HCT116 (cell line): Measurements from ENCODE around the gene KRT79. TPM values are rescaled to one million over a fixed set of nuclear protein-coding genes. Genes with fewer than 3 reads are reported as not detected.

Experiments
- ATAC-seq: fragments of 200-7000 bp; cut with Tn5 transposase; 2 replicates; pipeline ENCODE4 v1.9.1; 2020; ENCODE audit warnings: mild to moderate bottlenecking, moderate library complexity
- BruUV-seq: library from RNA; stranded (reverse); fragments of 400-500 nt; replicated peaks from 2 replicates; lab custom pipeline; 2021; lab: Mats Ljungman, UMichigan
- CTCF ChIA-PET: fragments of 300-600 bp; sonication (Branson Sonifier 250); formaldehyde crosslinking; loops from one replicate; lab custom pipeline; 2021; ENCODE audit warnings: antibody characterized with exemption; lab: Charles Lee
- POLR2A ChIA-PET: fragments of 300-600, 350-600 bp; sonication (Branson Sonifier 250); formaldehyde crosslinking; loops from one replicate; lab custom pipeline; 2021; ENCODE audit warnings: antibody characterized with exemption; lab: Charles Lee
- RAD21 ChIA-PET, 2 experiments: fragments of 300-600 bp; sonication (Branson Sonifier 250); formaldehyde crosslinking; loops; one replicate each; lab custom pipeline; 2023; ENCODE audit warnings: low total read pairs in 2 of 2; ENCODE audit not compliant: uncharacterized antibody in 2 of 2, unreplicated experiment in 2 of 2, low non-redundant PET in 1 of 2; lab: Charles Lee
- DNase-seq: peaks from one replicate; pipeline ENCODE4 v3.0.0-alpha.2; 2010; ENCODE audit warnings: low read depth, low spot score
- H2AFZ ChIP-seq: fragments of 200-600 bp; shearing (Covaris generic), sonication (generic); 2 replicates; pipeline ENCODE4 v1.6.1; 2017; ENCODE audit warnings: low read depth, mixed run types, mixed read lengths, antibody characterized with exemption, low read length; ENCODE audit not compliant: poor library complexity, severe bottlenecking
- H3K27ac ChIP-seq: 2 replicates; pipeline ENCODE4 v1.5.1; 2012; ENCODE audit warnings: low read depth, low read length
- H3K27me3 ChIP-seq: fragments of 200-600 bp; sonication (generic); 2 replicates; pipeline ENCODE4 v1.6.1; 2016; ENCODE audit warnings: mixed run types, low read length, mixed read lengths; ENCODE audit not compliant: insufficient read depth
- H3K36me3 ChIP-seq, 2 experiments: fragments of 200-500 bp in 1 of 2; fragments of 200-600 bp in 1 of 2; sonication (Bioruptor generic) in 1 of 2; sonication (generic) in 1 of 2; 2 replicates each; pipeline versions ENCODE4 v1.5.1 to v1.6.1; 2014 to 2016; ENCODE audit warnings: low read length in 2 of 2, inconsistent platforms in 1 of 2, mixed read lengths in 1 of 2, mixed run types in 1 of 2; ENCODE audit not compliant: insufficient read depth in 2 of 2, control insufficient read depth in 1 of 2
- H3K4me1 ChIP-seq, 2 experiments: fragments of 200-600 bp in 1 of 2; sonication (generic) in 1 of 2; 2 replicates each; pipeline versions ENCODE4 v1.5.1 to v1.6.1; 2012 to 2017; ENCODE audit warnings: low read length in 2 of 2, inconsistent platforms in 1 of 2, mild to moderate bottlenecking in 1 of 2, mixed read lengths in 1 of 2, mixed run types in 1 of 2, moderate library complexity in 1 of 2; ENCODE audit not compliant: insufficient read depth in 2 of 2, control insufficient read depth in 1 of 2
- H3K4me2 ChIP-seq: fragments of 200-600 bp; sonication (generic); 2 replicates; pipeline ENCODE4 v1.6.1; 2017; ENCODE audit warnings: mixed run types, low read length, mixed read lengths
- H3K4me3 ChIP-seq, 2 experiments: fragments of 200-600 bp in 1 of 2; sonication (generic) in 1 of 2; replicated peaks in 1 of 2; 2 replicates each; pipeline ENCODE4 v1.5.1; 2011 to 2016; ENCODE audit warnings: low read length in 2 of 2, control low read depth in 1 of 2, low read depth in 1 of 2, mild to moderate bottlenecking in 1 of 2, mixed read lengths in 1 of 2, mixed run types in 1 of 2
- H3K79me2 ChIP-seq: fragments of 200-600 bp; sonication (generic); 2 replicates; pipeline ENCODE4 v1.6.1; 2017; ENCODE audit warnings: mild to moderate bottlenecking, mixed run types, low read length, moderate library complexity, mixed read lengths; ENCODE audit not compliant: insufficient read depth
- H3K9ac ChIP-seq: fragments of 200-600 bp; sonication (generic); 2 replicates; pipeline ENCODE4 v1.6.1; 2016; ENCODE audit warnings: low read length, mixed read lengths
- H3K9me2 ChIP-seq: fragments of 200-600 bp; sonication (generic), shearing (Covaris generic); 2 replicates; pipeline ENCODE4 v1.6.1; 2017; ENCODE audit warnings: mixed run types, mild to moderate bottlenecking, moderate library complexity; ENCODE audit not compliant: insufficient read depth
- H3K9me3 ChIP-seq, 2 experiments: fragments of 200-500 bp in 1 of 2; fragments of 200-600 bp in 1 of 2; sonication (Bioruptor generic) in 1 of 2; sonication (generic) in 1 of 2; 2 replicates each; pipeline ENCODE4 v1.6.1; 2014 to 2017; ENCODE audit warnings: low read length in 2 of 2, mixed read lengths in 2 of 2, inconsistent platforms in 1 of 2, low read depth in 1 of 2, mild to moderate bottlenecking in 1 of 2, mixed run types in 1 of 2, moderate library complexity in 1 of 2; ENCODE audit not compliant: control insufficient read depth in 1 of 2, insufficient read depth in 1 of 2
- H4K20me1 ChIP-seq: fragments of 200-600 bp; sonication (generic), shearing (Covaris generic); 2 replicates; pipeline ENCODE4 v1.6.1; 2017; ENCODE audit warnings: mixed run types, mild to moderate bottlenecking, moderate library complexity; ENCODE audit not compliant: insufficient read depth
- EZH2 ChIP-seq: fragments of 200-600 bp; sonication (generic); IDR thresholded peaks from 2 replicates; pipeline ENCODE4 v1.6.1; 2017; ENCODE audit warnings: antibody characterized with exemption, mixed run types
- EZH2phosphoT487 ChIP-seq: fragments of 200-600 bp; IDR thresholded peaks from 2 replicates; pipeline ENCODE4 v1.6.1; 2018; ENCODE audit warnings: antibody characterized with exemption, borderline replicate concordance
- intact Hi-C: fragments of 100-400 bp; cut with micrococcal nuclease; formaldehyde crosslinking; loops from 2 replicates; pipeline ENCODE4 v1.10.0; 2022
- total RNA-seq: library from RNA; stranded (reverse); gene quantifications from one replicate; pipeline ENCODE4 v1.2.1, GENCODE V29; 2021; ENCODE audit not compliant: unreplicated experiment

Gene KRT79
- total RNA-seq, 1 experiment from 2014 or later = not detected

- DNase-seq = no peak
- Histone ChIP-seq H2AFZ (no peak within 1 kb of the TSS), H3K27ac (no peak within 1 kb of the TSS), H3K9me3 (no peaks in the 10 kb centered on the region), H3K4me1 (peaks cover 0 to 14% of the 10 kb centered on the region in 2 experiments; a peak in 2 of 4 replicates), H4K20me1 (no peaks in the 10 kb centered on the region), H3K4me2 (0 out of 2 replicates have a peak within 1 kb of the TSS, but pooled peaks have one; percentile 5), H3K36me3 (no peaks in the 10 kb centered on the region), H3K9ac (no peak within 1 kb of the TSS), H3K27me3 (no peaks in the 10 kb centered on the region), H3K79me2 (no peaks in the 10 kb centered on the region), H3K4me3 (no peak within 1 kb of the TSS), H3K9me2 (no peaks in the 10 kb centered on the region)
- no peak for ATAC-seq
- CTCF ChIA-PET = no interaction called here
- intact Hi-C loops = no loop called here
- RAD21 ChIA-PET = no interaction called here
- no peak for TF ChIP-seq EZH2
- BruUV-seq = no TSS peak
- POLR2A ChIA-PET = no interaction called here
Observed at GRCh38 chr12:52848661-52849255, 14.6 kb upstream of the KRT79 start, which contains the start of gene KRT78. KRT78 (minus strand) TSS chr12:52848994; CDS start chr12:52848930, 64 bp downstream.

GRCh38 chr12:52847335-52848102 lies 13.4 kb upstream of the KRT79 start:
- Histone ChIP-seq H3K9ac (no peak overlapping the region), H3K27me3 (no peaks in the 10 kb centered on the region), H2AFZ (no peak overlapping the region), H3K9me3 (no peaks in the 10 kb centered on the region), H3K9me2 (no peaks in the 10 kb centered on the region), H4K20me1 (no peaks in the 10 kb centered on the region), H3K4me1 (peaks cover 0 to 14% of the 10 kb centered on the region in 2 experiments; a peak in 2 of 4 replicates), H3K27ac (no peak overlapping the region), H3K79me2 (no peaks in the 10 kb centered on the region), H3K4me3 (no peak overlapping the region), H3K4me2 (0 out of 2 replicates have a peak overlapping the region, but pooled peaks have one; percentile 5), H3K36me3 (no peaks in the 10 kb centered on the region)
- RAD21 ChIA-PET = no interaction called here
- POLR2A ChIA-PET = no interaction called here
- CTCF ChIA-PET = no interaction called here
- no peak for TF ChIP-seq EZH2phosphoT487
- DNase-seq (no peak), ATAC-seq (peak; percentile 54)
- BruUV-seq = no TSS peak
- intact Hi-C loops = no loop called here
